HepG2 (cell line): ENCODE measurements around the gene ACSS1. TPM values are rescaled to one million over a fixed set of nuclear protein-coding genes. Genes with fewer than 3 reads are reported as not detected.

Experiments
- ATF7-NPFF ChIP-seq: sonication (generic); formaldehyde crosslinking; IDR thresholded peaks from 2 replicates; pipeline ENCODE4 v1.8.1; 2023; ENCODE audit warnings: mild to moderate bottlenecking, low read depth, missing genetic modification reagents, moderate library complexity
- CENPX ChIP-seq: sonication (generic); formaldehyde crosslinking; IDR thresholded peaks from 2 replicates; pipeline ENCODE4 v1.9.0; 2021; ENCODE audit warnings: mild to moderate bottlenecking, missing genetic modification reagents, moderate library complexity
- FUBP1 ChIP-seq: sonication (generic); formaldehyde crosslinking; IDR thresholded peaks from 2 replicates; pipeline ENCODE4 v1.5.1; 2020; ENCODE audit warnings: missing genetic modification reagents, mild to moderate bottlenecking, borderline replicate concordance
- GFI1 ChIP-seq: sonication (generic); formaldehyde crosslinking; IDR thresholded peaks from 2 replicates; pipeline ENCODE4 v1.5.0; 2020; ENCODE audit warnings: missing genetic modification reagents, mild to moderate bottlenecking, borderline replicate concordance
- HHEX ChIP-seq: IDR thresholded peaks from 2 replicates; pipeline ENCODE4 v1.6.1; 2016; ENCODE audit warnings: control low read depth
- IRX3 ChIP-seq: sonication (generic); formaldehyde crosslinking; IDR thresholded peaks from 2 replicates; pipeline ENCODE4 v1.8.1; 2023; ENCODE audit warnings: mild to moderate bottlenecking, low read depth, missing genetic modification reagents, borderline replicate concordance
- ISL2 ChIP-seq: sonication (generic); formaldehyde crosslinking; IDR thresholded peaks from 2 replicates; pipeline ENCODE4 v1.5.0; 2020; ENCODE audit warnings: missing genetic modification reagents
- LCORL ChIP-seq, 2 experiments: fragments of 450-650 bp in 1 of 2; sonication (generic) in 1 of 2; formaldehyde crosslinking in 1 of 2; IDR thresholded peaks; 2 replicates each; pipeline versions ENCODE4 v1.5.0 to v1.6.1; 2017 to 2020; ENCODE audit warnings: antibody characterized with exemption in 1 of 2, missing genetic modification reagents in 1 of 2
- NPAS2 ChIP-seq: sonication (generic); formaldehyde crosslinking; IDR thresholded peaks from 2 replicates; pipeline ENCODE4 v1.8.0; 2022; ENCODE audit warnings: mild to moderate bottlenecking, missing genetic modification reagents, borderline replicate concordance
- NRL ChIP-seq: sonication (generic); formaldehyde crosslinking; IDR thresholded peaks from 2 replicates; pipeline ENCODE4 v1.5.0; 2020; ENCODE audit warnings: missing genetic modification reagents, mild to moderate bottlenecking, moderate library complexity, borderline replicate concordance
- PLSCR1 ChIP-seq: sonication (generic); formaldehyde crosslinking; IDR thresholded peaks from 2 replicates; pipeline ENCODE4 v1.5.0; 2020; ENCODE audit warnings: missing genetic modification reagents, mild to moderate bottlenecking, borderline replicate concordance
- RBAK ChIP-seq: sonication (generic); formaldehyde crosslinking; IDR thresholded peaks from 2 replicates; pipeline ENCODE4 v1.5.1; 2020; ENCODE audit warnings: mild to moderate bottlenecking, missing genetic modification reagents
- REL ChIP-seq: sonication (generic); formaldehyde crosslinking; conservative IDR thresholded peaks from 2 replicates; pipeline ENCODE4 v1.8.0; 2022; ENCODE audit warnings: mild to moderate bottlenecking, missing genetic modification reagents, moderate library complexity
- SALL2 ChIP-seq: sonication (generic); formaldehyde crosslinking; IDR thresholded peaks from 2 replicates; pipeline ENCODE4 v1.8.1; 2023; ENCODE audit warnings: mild to moderate bottlenecking, missing genetic modification reagents, inconsistent platforms
- SMARCC2 ChIP-seq: fragments of 450-650 bp; IDR thresholded peaks from 2 replicates; pipeline ENCODE4 v1.6.1; 2017; ENCODE audit warnings: antibody characterized with exemption, mild to moderate bottlenecking
- SMC3 ChIP-seq: IDR thresholded peaks from 2 replicates; pipeline ENCODE4 v1.6.1; 2011; ENCODE audit warnings: low read length, improper control_type of control experiment
- SYNCRIP ChIP-seq: fragments of 200-400 bp; formaldehyde crosslinking; IDR thresholded peaks from 2 replicates; pipeline ENCODE4 v1.6.1; 2018; ENCODE audit warnings: mild to moderate bottlenecking, low read depth, low read length; ENCODE audit not compliant: insufficient read depth
- ZFY ChIP-seq: sonication (generic); formaldehyde crosslinking; IDR thresholded peaks from 2 replicates; pipeline ENCODE4 v1.4.0; 2020; ENCODE audit warnings: missing genetic modification reagents
- ZNF33B ChIP-seq: sonication (generic); formaldehyde crosslinking; IDR thresholded peaks from 2 replicates; pipeline ENCODE4 v1.5.1; 2020; ENCODE audit warnings: mild to moderate bottlenecking, missing genetic modification reagents
- ZNF441 ChIP-seq: sonication (generic); formaldehyde crosslinking; IDR thresholded peaks from 2 replicates; pipeline ENCODE4 v1.7.0; 2021; ENCODE audit warnings: missing genetic modification reagents, borderline replicate concordance
- ZNF446 ChIP-seq: sonication (generic); formaldehyde crosslinking; IDR thresholded peaks from 2 replicates; pipeline ENCODE4 v1.5.0; 2020; ENCODE audit warnings: mild to moderate bottlenecking, missing genetic modification reagents
- ZNF549 ChIP-seq: sonication (generic); formaldehyde crosslinking; IDR thresholded peaks from 2 replicates; pipeline ENCODE4 v1.5.0; 2020; ENCODE audit warnings: missing genetic modification reagents
- ZNF574 ChIP-seq: sonication (generic); formaldehyde crosslinking; IDR thresholded peaks from 2 replicates; pipeline ENCODE4 v1.4.0; 2020; ENCODE audit warnings: missing genetic modification reagents
- ZNF709 ChIP-seq: sonication (generic); formaldehyde crosslinking; IDR thresholded peaks from 2 replicates; pipeline ENCODE4 v1.5.0; 2020; ENCODE audit warnings: mild to moderate bottlenecking, missing genetic modification reagents
- ZNF720 ChIP-seq: sonication (generic); formaldehyde crosslinking; IDR thresholded peaks from 2 replicates; pipeline ENCODE4 v1.4.0; 2020; ENCODE audit warnings: missing genetic modification reagents
- ZNF773 ChIP-seq: sonication (generic); formaldehyde crosslinking; IDR thresholded peaks from 2 replicates; pipeline ENCODE4 v1.4.0; 2020; ENCODE audit warnings: missing genetic modification reagents, borderline replicate concordance
- ZNF788 ChIP-seq: sonication (generic); formaldehyde crosslinking; IDR thresholded peaks from 2 replicates; pipeline ENCODE4 v1.5.0; 2020; ENCODE audit warnings: mild to moderate bottlenecking, missing genetic modification reagents, borderline replicate concordance
- polyA plus RNA-seq, 8 experiments: library from polyadenylated mRNA; depleted of rRNA in 3 of 8; stranded (reverse) in 7 of 8; unstranded in 1 of 8; fragments of >200 nt; fragmentation: Illumina TruSeq in 4 of 8; extraction: Trizol in 4 of 8; gene quantifications; 2 replicates each; pipeline versions ENCODE4 v1.2.1 to v1.2.3, GENCODE V29; 2011 to 2016; ENCODE audit warnings: low read depth in 4 of 8, missing spikeins in 1 of 8, mixed read lengths in 1 of 8; ENCODE audit not compliant: insufficient read depth in 1 of 8
- total RNA-seq, 5 experiments: library from RNA; depleted of rRNA; stranded (reverse); fragments of >200 nt; fragmentation: Illumina TruSeq; extraction: Trizol; gene quantifications; 2 replicates each; pipeline ENCODE4 v1.2.3, GENCODE V29; 2016; ENCODE audit warnings: low read depth in 1 of 5

The ACSS1 gene
- total and polyA plus RNA-seq, 2 of the 13 experiments (the other 11 are each of a cell fraction or from before 2014, with no cell fraction given) = 15.2 to 41.6 TPM

- TF ChIP-seq LCORL (IDR thresholded peaks at IDR 0.05) = no peak
- TF ChIP-seq LCORL (CRISPR knock-in tag; IDR thresholded peaks at IDR 0.05) = 0 out of 2 replicates have a peak, but pooled peaks have one; percentile 41
- TF ChIP-seq ISL2 (CRISPR knock-in tag) = 0 out of 2 replicates have a peak, but pooled peaks have one; percentile 34
- TF ChIP-seq SALL2 (CRISPR knock-in tag) = peak; percentile 78; the same call in 1 of the 2 replicates
- TF ChIP-seq IRX3 (CRISPR knock-in tag) = no peak
- TF ChIP-seq HHEX (CRISPR knock-in tag) = no peak
- peak; percentile 49 for TF ChIP-seq ZFY
- TF ChIP-seq ZNF788 = no peak
- TF ChIP-seq ZNF441 (CRISPR knock-in tag) = no peak
- no peak for TF ChIP-seq ZNF549
- TF ChIP-seq SYNCRIP = no peak
- no peak for TF ChIP-seq GFI1 (CRISPR knock-in tag)
- 0 out of 2 replicates have a peak, but pooled peaks have one; percentile 49 for TF ChIP-seq NRL (CRISPR knock-in tag)
- no peak for TF ChIP-seq ZNF33B (CRISPR knock-in tag)
- no peak for TF ChIP-seq REL
- 0 out of 2 replicates have a peak, but pooled peaks have one; percentile 67 for TF ChIP-seq ZNF446 (CRISPR knock-in tag)
- no peak for TF ChIP-seq ZNF720
- TF ChIP-seq ATF7-NPFF (CRISPR knock-in tag) = no peak
- TF ChIP-seq ZNF709 = peak; percentile 75; the same call in 1 of the 2 replicates
- no peak for TF ChIP-seq PLSCR1
- no peak for TF ChIP-seq ZNF773
- TF ChIP-seq RBAK (CRISPR knock-in tag) = no peak
- no peak for TF ChIP-seq NPAS2
- TF ChIP-seq FUBP1 (CRISPR knock-in tag) = no peak
- TF ChIP-seq SMARCC2 = no peak
- no peak for TF ChIP-seq CENPX (CRISPR knock-in tag)
- no peak for TF ChIP-seq SMC3
- TF ChIP-seq ZNF574 = peak; percentile 51; the same call in 1 of the 2 replicates
These were observed 19.8 kb upstream of the ACSS1 start (continued) for GRCh38 chr20:25077610-25078169.
